Mucosa of rectum (tissue), 2 donors: ENCODE measurements around the gene CYP26B1.

Source experiments
- H3K27ac ChIP-seq, 2 donors: one replicate each; pipeline ENCODE4 v1.7.0; 2013; ENCODE audit warnings: inconsistent platforms in 2 of 2, low read depth in 2 of 2, low read length in 2 of 2
- H3K27me3 ChIP-seq, 2 donors: one replicate each; pipeline ENCODE4 v1.7.0; 2013; ENCODE audit warnings: low read length in 2 of 2; ENCODE audit not compliant: control insufficient read depth in 2 of 2, insufficient read depth in 2 of 2
- H3K36me3 ChIP-seq, 2 donors: one replicate each; pipeline ENCODE4 v1.7.0; 2013; ENCODE audit warnings: low read length in 2 of 2; ENCODE audit not compliant: control insufficient read depth in 2 of 2, insufficient read depth in 2 of 2
- H3K4me1 ChIP-seq, 2 donors: one replicate each; pipeline ENCODE4 v1.7.0; 2013; ENCODE audit warnings: low read length in 2 of 2, mild to moderate bottlenecking in 1 of 2; ENCODE audit not compliant: control insufficient read depth in 2 of 2, insufficient read depth in 2 of 2
- H3K4me3 ChIP-seq, 2 donors: one replicate each; pipeline ENCODE4 v1.7.0; 2013; ENCODE audit warnings: low read length in 2 of 2
- H3K9ac ChIP-seq, 2 donors: one replicate each; pipeline ENCODE4 v1.7.0; 2013; ENCODE audit warnings: low read length in 2 of 2, low read depth in 1 of 2, mild to moderate bottlenecking in 1 of 2
- H3K9me3 ChIP-seq, 2 donors: one replicate each; pipeline ENCODE4 v1.7.0; 2013; ENCODE audit warnings: low read length in 2 of 2; ENCODE audit not compliant: control insufficient read depth in 2 of 2
- donor health status: healthy.
- donor health status: Normal muscosa, but diverticular disease.

The CYP26B1 gene

GRCh38 chr2:72176281-72176680 is 28.6 kb upstream of the CYP26B1 start:
- Histone ChIP-seq H3K4me1 (no peaks in the 10 kb centered on the region), H3K9ac (no peak overlapping the region), H3K9me3 (no peaks in the 10 kb centered on the region), H3K27ac (no peak overlapping the region), H3K27me3 (no peaks in the 10 kb centered on the region), H3K4me3 (no peak overlapping the region), H3K36me3 (peaks cover 4 to 13% of the 10 kb centered on the region in 2 donors)

GRCh38 chr2:72175636-72176035 is 28.0 kb upstream of the CYP26B1 start:
- H3K4me3 ChIP-seq, result no peak overlapping the region
- H3K4me1 ChIP-seq, result no peaks in the 10 kb centered on the region
- peaks cover 4 to 13% of the 10 kb centered on the region in 2 donors for H3K36me3 ChIP-seq
- H3K9me3 ChIP-seq, result no peaks in the 10 kb centered on the region
- H3K9ac ChIP-seq, result no peak overlapping the region
- no peaks in the 10 kb centered on the region for H3K27me3 ChIP-seq
- no peak overlapping the region for H3K27ac ChIP-seq

GRCh38 chr2:72173640-72174321 is 26.1 kb upstream of the CYP26B1 start:
- no peak overlapping the region for H3K4me3 ChIP-seq

GRCh38 chr2:72172478-72172877 is 24.8 kb upstream of the CYP26B1 start:
- no peaks in the 10 kb centered on the region for H3K4me1 ChIP-seq
- H3K27me3 ChIP-seq, result no peaks in the 10 kb centered on the region
- no peak overlapping the region for H3K9ac ChIP-seq
- H3K27ac ChIP-seq, result no peak overlapping the region
- H3K4me3 ChIP-seq, result no peak overlapping the region
- H3K36me3 ChIP-seq, result peaks cover 0 to 4% of the 10 kb centered on the region in 2 donors
- H3K9me3 ChIP-seq, result no peaks in the 10 kb centered on the region

More at GRCh38 chr2:72173640-72174321, 26.1 kb upstream of the CYP26B1 start:
- Histone ChIP-seq H3K36me3 (peaks cover 4 to 8% of the 10 kb centered on the region in 2 donors), H3K27me3 (no peaks in the 10 kb centered on the region), H3K4me1 (no peaks in the 10 kb centered on the region), H3K9me3 (no peaks in the 10 kb centered on the region), H3K27ac (no peak overlapping the region), H3K9ac (no peak overlapping the region)

GRCh38 chr2:72166279-72166678 is 18.6 kb upstream of the CYP26B1 start:
- Histone ChIP-seq H3K27ac (no peak overlapping the region), H3K27me3 (no peaks in the 10 kb centered on the region), H3K9ac (no peak overlapping the region), H3K36me3 (no peaks in the 10 kb centered on the region), H3K9me3 (no peaks in the 10 kb centered on the region), H3K4me1 (no peaks in the 10 kb centered on the region), H3K4me3 (no peak overlapping the region)

GRCh38 chr2:72165792-72166191 is 18.1 kb upstream of the CYP26B1 start:
- H3K9ac ChIP-seq, result no peak overlapping the region
- no peaks in the 10 kb centered on the region for H3K27me3 ChIP-seq
- H3K4me1 ChIP-seq, result no peaks in the 10 kb centered on the region
- no peak overlapping the region for H3K27ac ChIP-seq
- no peaks in the 10 kb centered on the region for H3K9me3 ChIP-seq
- no peaks in the 10 kb centered on the region for H3K36me3 ChIP-seq
- no peak overlapping the region for H3K4me3 ChIP-seq

GRCh38 chr2:72162574-72162973 is 14.9 kb upstream of the CYP26B1 start:
- Histone ChIP-seq H3K9ac (no peak overlapping the region), H3K4me1 (no peaks in the 10 kb centered on the region), H3K36me3 (no peaks in the 10 kb centered on the region), H3K27me3 (no peaks in the 10 kb centered on the region), H3K27ac (no peak overlapping the region), H3K4me3 (no peak overlapping the region), H3K9me3 (no peaks in the 10 kb centered on the region)

GRCh38 chr2:72159211-72159993 is 11.7 kb upstream of the CYP26B1 start:
- Histone ChIP-seq H3K4me3 (no peak overlapping the region), H3K9me3 (no peaks in the 10 kb centered on the region), H3K9ac (no peak overlapping the region), H3K27ac (no peak overlapping the region), H3K36me3 (no peaks in the 10 kb centered on the region), H3K4me1 (no peaks in the 10 kb centered on the region), H3K27me3 (no peaks in the 10 kb centered on the region)

GRCh38 chr2:72157871-72158771 is 10.5 kb upstream of the CYP26B1 start:
- H3K27ac ChIP-seq, result no peak overlapping the region
- H3K9me3 ChIP-seq, result no peaks in the 10 kb centered on the region
- no peak overlapping the region for H3K4me3 ChIP-seq
- H3K27me3 ChIP-seq, result no peaks in the 10 kb centered on the region
- no peak overlapping the region for H3K9ac ChIP-seq
- H3K4me1 ChIP-seq, result no peaks in the 10 kb centered on the region
- H3K36me3 ChIP-seq, result no peaks in the 10 kb centered on the region

GRCh38 chr2:72156872-72157271 is 9.2 kb upstream of the CYP26B1 start:
- no peaks in the 10 kb centered on the region for H3K27me3 ChIP-seq
- no peaks in the 10 kb centered on the region for H3K36me3 ChIP-seq
- no peaks in the 10 kb centered on the region for H3K4me1 ChIP-seq
- H3K9ac ChIP-seq, result no peak overlapping the region
- no peaks in the 10 kb centered on the region for H3K9me3 ChIP-seq
- no peak overlapping the region for H3K27ac ChIP-seq
- H3K4me3 ChIP-seq, result no peak overlapping the region
